Measurements from ENCODE around the gene PTH2. TPM values are rescaled to one million over a fixed set of nuclear protein-coding genes. Genes with fewer than 3 reads are reported as not detected.

PTH2 gene
- total RNA-seq, 1 donor from 2014 or later: not detected

DNA sequence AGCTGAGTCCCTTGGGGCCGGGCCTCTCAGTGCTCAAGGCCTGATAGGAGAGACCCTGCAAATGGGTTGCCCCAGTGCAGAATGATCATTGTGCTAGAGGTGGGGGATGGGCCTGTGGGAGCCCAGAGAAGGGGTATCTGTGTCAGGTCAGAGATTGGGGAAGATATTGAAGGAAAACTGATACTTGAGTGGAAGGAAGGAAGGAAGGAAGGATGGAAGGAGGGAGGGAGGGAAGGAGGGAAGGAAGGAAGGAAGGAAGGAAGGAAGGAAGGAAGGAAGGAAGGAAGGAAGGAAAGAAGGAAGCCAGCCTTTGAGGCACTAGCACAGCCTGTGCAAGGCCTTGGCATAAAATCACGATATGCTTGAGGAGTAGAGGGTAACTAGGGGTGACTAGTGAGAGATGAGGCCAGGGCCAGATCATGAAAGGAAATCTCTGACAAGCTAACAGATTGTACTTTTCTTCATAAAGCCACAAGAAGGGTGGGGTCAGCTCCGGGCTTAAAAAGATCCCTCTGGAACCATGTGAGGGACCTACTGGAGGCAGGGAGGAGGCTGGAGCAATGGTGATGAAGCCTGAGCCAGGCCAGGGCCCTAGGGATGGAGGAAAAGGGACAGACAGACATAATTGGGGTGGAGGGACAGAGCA is 11.4 kb downstream of the PTH2 start:
- TF ChIP-seq, protein P1, sequence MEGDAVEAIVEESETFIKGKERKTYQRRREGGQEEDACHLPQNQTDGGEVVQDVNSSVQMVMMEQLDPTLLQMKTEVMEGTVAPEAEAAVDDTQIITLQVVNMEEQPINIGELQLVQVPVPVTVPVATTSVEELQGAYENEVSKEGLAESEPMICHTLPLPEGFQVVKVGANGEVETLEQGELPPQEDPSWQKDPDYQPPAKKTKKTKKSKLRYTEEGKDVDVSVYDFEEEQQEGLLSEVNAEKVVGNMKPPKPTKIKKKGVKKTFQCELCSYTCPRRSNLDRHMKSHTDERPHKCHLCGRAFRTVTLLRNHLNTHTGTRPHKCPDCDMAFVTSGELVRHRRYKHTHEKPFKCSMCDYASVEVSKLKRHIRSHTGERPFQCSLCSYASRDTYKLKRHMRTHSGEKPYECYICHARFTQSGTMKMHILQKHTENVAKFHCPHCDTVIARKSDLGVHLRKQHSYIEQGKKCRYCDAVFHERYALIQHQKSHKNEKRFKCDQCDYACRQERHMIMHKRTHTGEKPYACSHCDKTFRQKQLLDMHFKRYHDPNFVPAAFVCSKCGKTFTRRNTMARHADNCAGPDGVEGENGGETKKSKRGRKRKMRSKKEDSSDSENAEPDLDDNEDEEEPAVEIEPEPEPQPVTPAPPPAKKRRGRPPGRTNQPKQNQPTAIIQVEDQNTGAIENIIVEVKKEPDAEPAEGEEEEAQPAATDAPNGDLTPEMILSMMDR (IDR thresholded peaks at IDR 0.05): no peak
- H3K9me3 Mint-ChIP-seq (ENCODE audit: unreplicated experiment): no peaks in the 10 kb centered on the region
- H3K27me3 Mint-ChIP-seq (ENCODE audit: unreplicated experiment): peaks cover 23% of the 10 kb centered on the region
- DNase-seq (ENCODE audit: extremely low spot score, unreplicated experiment): no peak
- H3K27ac Mint-ChIP-seq (ENCODE audit: unreplicated experiment): no peak overlapping the region
- H3K4me3 Mint-ChIP-seq (ENCODE audit: unreplicated experiment): no peak overlapping the region
- no peaks in the 10 kb centered on the region for H3K36me3 Mint-ChIP-seq (ENCODE audit: unreplicated experiment)
- H3K4me1 Mint-ChIP-seq (ENCODE audit: unreplicated experiment): no peaks in the 10 kb centered on the region

DNA sequence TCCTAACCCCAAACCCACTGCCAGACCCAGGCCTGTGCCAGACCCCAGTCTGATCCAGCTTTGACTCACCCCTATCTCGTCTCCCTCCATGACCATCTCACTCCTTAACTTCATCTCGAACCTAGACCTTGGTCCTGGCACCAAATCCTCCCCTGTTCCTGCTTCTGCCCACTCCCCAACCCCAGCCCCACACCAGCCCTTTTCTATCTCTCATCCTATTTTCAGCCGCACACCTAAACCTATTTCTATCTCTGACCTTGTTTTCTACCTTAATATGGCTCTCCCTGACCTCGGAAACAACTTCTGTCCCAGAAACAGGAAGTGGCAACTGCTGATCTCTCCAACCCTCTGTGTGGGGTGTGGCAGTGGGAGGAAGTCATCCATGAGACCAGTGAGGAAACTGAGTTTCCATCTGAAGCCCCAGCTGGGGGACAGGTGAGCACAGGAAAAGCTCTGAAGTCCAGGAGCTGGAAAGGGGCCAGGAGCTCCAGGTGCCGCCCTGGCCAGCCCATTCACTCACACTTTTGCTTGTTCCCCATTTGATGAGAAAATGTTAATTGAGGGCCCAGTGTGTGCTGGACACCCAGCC is 13.7 kb downstream of the PTH2 start:
- Mint-ChIP-seq H3K4me3 (ENCODE audit: unreplicated experiment) (no peak overlapping the region), H3K4me1 (ENCODE audit: unreplicated experiment) (no peaks in the 10 kb centered on the region), H3K27me3 (ENCODE audit: unreplicated experiment) (peaks cover 15% of the 10 kb centered on the region), H3K9me3 (ENCODE audit: unreplicated experiment) (no peaks in the 10 kb centered on the region), H3K27ac (ENCODE audit: unreplicated experiment) (no peak overlapping the region), H3K36me3 (ENCODE audit: unreplicated experiment) (no peaks in the 10 kb centered on the region)
- DNase-seq (ENCODE audit: extremely low spot score, unreplicated experiment): no peak
- TF ChIP-seq, protein P1 (IDR thresholded peaks at IDR 0.05): no peak

DNA sequence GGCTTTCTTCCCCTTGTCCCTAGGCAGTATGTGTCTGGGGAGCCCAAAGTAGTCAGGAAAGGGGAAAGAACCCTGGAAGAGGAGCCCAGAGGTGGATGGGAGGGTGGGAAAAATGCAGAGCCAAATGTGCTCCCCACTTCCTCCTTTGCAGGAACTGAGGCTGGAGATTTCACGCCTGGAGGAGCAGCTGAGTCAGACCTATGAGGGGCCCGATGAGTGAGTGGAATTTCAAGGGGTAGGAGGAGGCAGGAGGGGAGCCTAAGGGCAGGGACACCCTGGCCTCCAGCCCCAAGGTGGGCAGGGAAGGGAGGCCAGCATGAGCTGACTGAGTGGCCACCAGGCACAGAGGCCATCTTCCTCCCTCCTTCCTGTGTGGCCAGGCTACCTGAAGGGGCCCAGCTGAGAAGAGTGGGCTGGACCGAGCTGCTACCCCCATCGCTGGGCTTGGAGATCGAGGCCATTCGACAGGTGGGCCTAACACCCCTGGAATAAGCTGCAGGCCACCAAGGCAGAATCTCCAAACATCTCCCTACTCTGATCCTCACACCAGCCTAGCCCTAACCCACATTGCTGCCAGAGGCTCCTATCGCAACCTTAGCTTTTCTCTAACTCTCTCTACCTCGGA is 14.3 kb downstream of the PTH2 start:
- H3K4me3 Mint-ChIP-seq (ENCODE audit: unreplicated experiment): no peak overlapping the region
- TF ChIP-seq, protein P1 (IDR thresholded peaks at IDR 0.05): no peak
- peaks cover 6% of the 10 kb centered on the region for H3K4me1 Mint-ChIP-seq (ENCODE audit: unreplicated experiment)
- H3K9me3 Mint-ChIP-seq (ENCODE audit: unreplicated experiment): no peaks in the 10 kb centered on the region
- peaks cover 15% of the 10 kb centered on the region for H3K27me3 Mint-ChIP-seq (ENCODE audit: unreplicated experiment)
- DNase-seq (ENCODE audit: extremely low spot score, unreplicated experiment): no peak
- no peak overlapping the region for H3K27ac Mint-ChIP-seq (ENCODE audit: unreplicated experiment)
- H3K36me3 Mint-ChIP-seq (ENCODE audit: unreplicated experiment): no peaks in the 10 kb centered on the region

DNA sequence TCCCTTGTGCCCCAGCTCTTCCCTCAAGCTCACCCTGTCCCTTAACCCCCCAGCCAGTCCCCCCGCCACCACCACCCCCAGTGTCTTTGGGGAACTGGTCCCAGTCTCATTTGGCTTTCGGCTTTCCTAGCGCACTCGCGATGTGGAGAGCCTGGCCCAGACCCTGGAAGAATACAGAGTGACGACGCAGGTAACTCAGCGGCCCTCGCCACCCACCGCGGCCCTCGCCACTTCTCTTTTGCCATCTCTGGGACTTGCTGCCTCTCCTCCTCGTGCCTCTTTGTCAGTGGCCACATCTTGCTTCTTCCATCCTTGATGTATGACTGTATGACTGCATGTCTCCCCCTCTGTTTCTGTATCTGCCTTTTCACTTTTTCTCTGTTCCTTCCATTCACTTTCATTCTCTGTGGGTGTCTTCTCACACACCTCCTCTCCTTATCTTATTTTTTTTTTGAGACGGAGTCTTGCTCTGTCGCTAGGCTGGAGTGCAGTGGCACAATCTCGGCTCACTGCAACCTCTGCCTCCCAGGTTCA is 15.7 kb downstream of the PTH2 start:
- H3K36me3 Mint-ChIP-seq (ENCODE audit: unreplicated experiment): no peaks in the 10 kb centered on the region
- no peaks in the 10 kb centered on the region for H3K9me3 Mint-ChIP-seq (ENCODE audit: unreplicated experiment)
- peaks cover 14% of the 10 kb centered on the region for H3K4me1 Mint-ChIP-seq (ENCODE audit: unreplicated experiment)
- TF ChIP-seq, protein P1 (IDR thresholded peaks at IDR 0.05): no peak
- no peak overlapping the region for H3K27ac Mint-ChIP-seq (ENCODE audit: unreplicated experiment)
- peaks cover 15% of the 10 kb centered on the region for H3K27me3 Mint-ChIP-seq (ENCODE audit: unreplicated experiment)
- no peak for DNase-seq (ENCODE audit: extremely low spot score, unreplicated experiment)
- H3K4me3 Mint-ChIP-seq (ENCODE audit: unreplicated experiment): no peak overlapping the region

DNA sequence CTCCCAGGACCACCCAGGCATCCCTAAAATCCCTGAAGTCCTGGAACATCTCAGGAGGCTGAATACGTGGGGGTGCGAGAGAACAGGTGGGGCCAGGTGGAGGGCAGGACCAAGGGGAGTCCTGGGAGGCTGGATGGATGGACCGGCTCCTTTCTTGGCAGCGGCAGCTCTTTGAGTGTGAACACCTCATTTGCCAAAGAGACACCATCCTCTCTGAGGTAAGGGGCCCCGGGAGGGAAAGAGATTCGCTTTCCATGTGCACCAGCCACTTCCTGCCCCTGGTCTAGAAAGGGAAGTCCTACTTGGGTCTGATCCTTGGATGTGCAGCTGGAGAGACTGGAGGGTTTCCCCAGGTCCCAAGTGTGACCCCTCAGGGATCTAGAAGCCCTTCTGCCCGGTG is 16.2 kb downstream of the PTH2 start:
- TF ChIP-seq, protein P1 (IDR thresholded peaks at IDR 0.05): no peak
- H3K9me3 Mint-ChIP-seq (ENCODE audit: unreplicated experiment): no peaks in the 10 kb centered on the region
- peaks cover 15% of the 10 kb centered on the region for H3K27me3 Mint-ChIP-seq (ENCODE audit: unreplicated experiment)
- no peak overlapping the region for H3K27ac Mint-ChIP-seq (ENCODE audit: unreplicated experiment)
- peaks cover 14% of the 10 kb centered on the region for H3K4me1 Mint-ChIP-seq (ENCODE audit: unreplicated experiment)
- no peak overlapping the region for H3K4me3 Mint-ChIP-seq (ENCODE audit: unreplicated experiment)
- DNase-seq (ENCODE audit: extremely low spot score, unreplicated experiment): no peak
- H3K36me3 Mint-ChIP-seq (ENCODE audit: unreplicated experiment): no peaks in the 10 kb centered on the region
